Measurements from ENCODE around the gene ZNF43.

DNA sequence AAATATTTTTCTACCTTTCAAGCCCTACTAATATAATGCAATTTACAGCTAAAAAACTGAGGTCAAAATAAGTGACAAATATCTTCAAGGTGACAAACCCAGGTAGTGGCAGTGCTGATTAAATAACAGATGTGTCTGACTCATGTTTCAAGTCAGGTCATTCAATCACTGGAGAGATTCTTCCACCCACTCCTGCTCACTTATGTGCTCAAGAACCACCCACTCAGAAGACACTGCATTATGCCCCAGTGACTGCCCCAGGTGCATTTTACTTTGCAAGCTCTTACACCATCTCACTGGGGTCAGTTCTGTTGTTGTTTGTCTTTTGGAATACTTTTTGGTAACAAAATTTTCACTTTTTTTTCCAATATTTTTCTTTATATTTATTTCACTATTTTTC, 70.8 kb downstream of the ZNF43 start:
- TF ChIP-seq CSRNP3 (CRISPR knock-in tag; IDR thresholded peaks at IDR 0.05) (no peak), ZC3H10 (CRISPR knock-in tag; IDR thresholded peaks at IDR 0.05) (no peak), ZFP30 (CRISPR knock-in tag; IDR thresholded peaks at IDR 0.05) (no peak), PATZ1 (CRISPR knock-in tag; IDR thresholded peaks at IDR 0.05; ENCODE audit: borderline replicate concordance) (no peak), RARB (CRISPR knock-in tag; IDR thresholded peaks at IDR 0.05) (no peak), ZNF565 (CRISPR knock-in tag; conservative IDR thresholded peaks at IDR 0.05; ENCODE audit: low read depth) (no peak), ARNTL (CRISPR knock-in tag; IDR thresholded peaks at IDR 0.05; ENCODE audit: borderline replicate concordance, low read depth) (no peak), ZFP3 (CRISPR knock-in tag; IDR thresholded peaks at IDR 0.05) (no peak), GLIS3 (CRISPR knock-in tag; IDR thresholded peaks at IDR 0.05) (no peak), ESRRG (CRISPR knock-in tag; IDR thresholded peaks at IDR 0.05) (no peak), ZNF70 (CRISPR knock-in tag; IDR thresholded peaks at IDR 0.05) (no peak)
- TF ChIP-seq, protein P1, sequence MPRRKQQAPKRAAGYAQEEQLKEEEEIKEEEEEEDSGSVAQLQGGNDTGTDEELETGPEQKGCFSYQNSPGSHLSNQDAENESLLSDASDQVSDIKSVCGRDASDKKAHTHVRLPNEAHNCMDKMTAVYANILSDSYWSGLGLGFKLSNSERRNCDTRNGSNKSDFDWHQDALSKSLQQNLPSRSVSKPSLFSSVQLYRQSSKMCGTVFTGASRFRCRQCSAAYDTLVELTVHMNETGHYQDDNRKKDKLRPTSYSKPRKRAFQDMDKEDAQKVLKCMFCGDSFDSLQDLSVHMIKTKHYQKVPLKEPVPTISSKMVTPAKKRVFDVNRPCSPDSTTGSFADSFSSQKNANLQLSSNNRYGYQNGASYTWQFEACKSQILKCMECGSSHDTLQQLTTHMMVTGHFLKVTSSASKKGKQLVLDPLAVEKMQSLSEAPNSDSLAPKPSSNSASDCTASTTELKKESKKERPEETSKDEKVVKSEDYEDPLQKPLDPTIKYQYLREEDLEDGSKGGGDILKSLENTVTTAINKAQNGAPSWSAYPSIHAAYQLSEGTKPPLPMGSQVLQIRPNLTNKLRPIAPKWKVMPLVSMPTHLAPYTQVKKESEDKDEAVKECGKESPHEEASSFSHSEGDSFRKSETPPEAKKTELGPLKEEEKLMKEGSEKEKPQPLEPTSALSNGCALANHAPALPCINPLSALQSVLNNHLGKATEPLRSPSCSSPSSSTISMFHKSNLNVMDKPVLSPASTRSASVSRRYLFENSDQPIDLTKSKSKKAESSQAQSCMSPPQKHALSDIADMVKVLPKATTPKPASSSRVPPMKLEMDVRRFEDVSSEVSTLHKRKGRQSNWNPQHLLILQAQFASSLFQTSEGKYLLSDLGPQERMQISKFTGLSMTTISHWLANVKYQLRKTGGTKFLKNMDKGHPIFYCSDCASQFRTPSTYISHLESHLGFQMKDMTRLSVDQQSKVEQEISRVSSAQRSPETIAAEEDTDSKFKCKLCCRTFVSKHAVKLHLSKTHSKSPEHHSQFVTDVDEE (CRISPR knock-in tag; IDR thresholded peaks at IDR 0.05), result no peak

Data from SK-N-SH treated with all-trans-retinoic acid at 6 μM for 48 hours (cell line).